HEK293 (cell line): ENCODE data around the gene MTOR.

Experiments used
- KLF8 ChIP-seq: fragments of 450-650 bp; formaldehyde crosslinking; IDR thresholded peaks from 2 replicates; pipeline ENCODE4 v1.5.1; 2016; ENCODE audit warnings: missing biosample characterization, missing genetic modification characterization
- ZNF558 ChIP-seq: fragments of 450-650 bp; formaldehyde crosslinking; IDR thresholded peaks from 2 replicates; pipeline ENCODE4 v1.5.1; 2016; ENCODE audit warnings: missing biosample characterization, missing genetic modification characterization

- TF ChIP-seq KLF8 (tag by site-specific recombination) (no peak), ZNF558 (tag by site-specific recombination) (no peak)
Observed at GRCh38 chr1:11157867-11158266, 104.5 kb downstream of the MTOR start.
